ENCODE results near the gene OGA. TPM values are rescaled to one million over a fixed set of nuclear protein-coding genes. Genes with fewer than 3 reads are reported as not detected.

Gene OGA
- polyA plus RNA-seq, 3 donors = 6.9 to 104 (median 15.3) TPM

DNA sequence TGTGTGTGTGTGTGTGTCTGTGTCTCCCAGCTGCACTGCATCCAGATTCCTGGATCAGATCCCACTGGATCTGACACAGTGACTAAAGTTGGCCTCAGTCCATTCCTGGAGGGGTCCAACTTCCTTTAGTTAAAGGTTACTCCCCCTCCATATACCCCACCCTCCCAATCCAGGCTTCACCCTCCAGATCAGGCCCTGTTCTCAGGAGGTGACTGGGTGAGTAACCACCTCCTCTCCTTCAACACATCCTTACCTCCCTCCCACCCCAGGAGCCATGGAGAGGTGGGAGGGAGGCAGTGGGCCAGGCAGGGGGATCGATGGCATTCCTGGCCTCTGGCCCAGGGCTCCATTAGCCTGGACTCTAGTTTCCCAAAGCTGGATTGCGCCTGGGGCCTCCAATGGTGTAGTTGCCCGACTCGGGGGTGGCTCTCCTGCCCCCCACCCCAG lies 14.1 kb upstream of the OGA start:
- H2AFZ ChIP-seq (ENCODE audit: insufficient read depth, low read depth, low read length, poor library complexity, severe bottlenecking) = no peak overlapping the region
- H3K4me3 ChIP-seq (replicated peaks in 1 of 3; ENCODE audit: low read depth in 2 of 3, low read length in 3 of 3) = no peak overlapping the region
- peaks cover 55 to 59% of the 10 kb centered on the region in 2 donors for H3K4me1 ChIP-seq (ENCODE audit: control insufficient read depth in 1 of 2, insufficient read depth in 2 of 2, low read length in 2 of 2)
- no peaks in the 10 kb centered on the region for H3K9me3 Mint-ChIP-seq
- H3K27ac ChIP-seq (ENCODE audit: low read depth in 1 of 2, low read length in 2 of 2) = no peak overlapping the region
- H3K27me3 ChIP-seq (ENCODE audit: control insufficient read depth in 2 of 2, insufficient read depth in 2 of 2, low read length in 2 of 2) = no peaks in the 10 kb centered on the region
- H3K4me3 Mint-ChIP-seq = no peak overlapping the region
- TF ChIP-seq, protein P1, sequence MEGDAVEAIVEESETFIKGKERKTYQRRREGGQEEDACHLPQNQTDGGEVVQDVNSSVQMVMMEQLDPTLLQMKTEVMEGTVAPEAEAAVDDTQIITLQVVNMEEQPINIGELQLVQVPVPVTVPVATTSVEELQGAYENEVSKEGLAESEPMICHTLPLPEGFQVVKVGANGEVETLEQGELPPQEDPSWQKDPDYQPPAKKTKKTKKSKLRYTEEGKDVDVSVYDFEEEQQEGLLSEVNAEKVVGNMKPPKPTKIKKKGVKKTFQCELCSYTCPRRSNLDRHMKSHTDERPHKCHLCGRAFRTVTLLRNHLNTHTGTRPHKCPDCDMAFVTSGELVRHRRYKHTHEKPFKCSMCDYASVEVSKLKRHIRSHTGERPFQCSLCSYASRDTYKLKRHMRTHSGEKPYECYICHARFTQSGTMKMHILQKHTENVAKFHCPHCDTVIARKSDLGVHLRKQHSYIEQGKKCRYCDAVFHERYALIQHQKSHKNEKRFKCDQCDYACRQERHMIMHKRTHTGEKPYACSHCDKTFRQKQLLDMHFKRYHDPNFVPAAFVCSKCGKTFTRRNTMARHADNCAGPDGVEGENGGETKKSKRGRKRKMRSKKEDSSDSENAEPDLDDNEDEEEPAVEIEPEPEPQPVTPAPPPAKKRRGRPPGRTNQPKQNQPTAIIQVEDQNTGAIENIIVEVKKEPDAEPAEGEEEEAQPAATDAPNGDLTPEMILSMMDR (IDR thresholded peaks at IDR 0.05) = no peak
- H3K4me1 Mint-ChIP-seq = peaks cover 60% of the 10 kb centered on the region
- H3K36me3 Mint-ChIP-seq = peaks cover under 1 to 8% of the 10 kb centered on the region in 2 donors
- peaks cover 0 to 2% (median 0%) of the 10 kb centered on the region in 3 donors for H3K27me3 Mint-ChIP-seq (ENCODE audit: low read depth in 3 of 3)
- no peaks in the 10 kb centered on the region for H3K9me3 ChIP-seq (replicated peaks in 1 of 2; ENCODE audit: control insufficient read depth in 1 of 2, insufficient read depth in 1 of 2, low read length in 2 of 2)
- intact Hi-C loops (cut with micrococcal nuclease) = loop anchor here in 1 of 2 donors (5.0 kb wide), 1 partner anchor 320 kb away; the partner anchor contains the start of gene NOLC1
- H3K4me2 ChIP-seq (replicated peaks; ENCODE audit: extremely low read depth, low read length, poor library complexity, severe bottlenecking) = no peak overlapping the region
- peaks cover 32% of the 10 kb centered on the region for H4K20me1 ChIP-seq (ENCODE audit: insufficient read depth, low read length)
- no CpG with 5 or more reads among the region's 4 CpGs for WGBS (ENCODE audit: insufficient coverage)
- DNase-seq = no peak
- H3K27ac Mint-ChIP-seq = no peak overlapping the region
- H3K79me2 ChIP-seq (ENCODE audit: insufficient read depth, low read length) = no peaks in the 10 kb centered on the region
- peaks cover 0 to 4% of the 10 kb centered on the region in 2 donors for H3K36me3 ChIP-seq (replicated peaks in 1 of 2; ENCODE audit: control insufficient read depth in 1 of 2, insufficient read depth in 2 of 2, low read length in 2 of 2)
- no peak overlapping the region for H3K9ac ChIP-seq (ENCODE audit: insufficient read depth, low read length, poor library complexity, severe bottlenecking)

DNA sequence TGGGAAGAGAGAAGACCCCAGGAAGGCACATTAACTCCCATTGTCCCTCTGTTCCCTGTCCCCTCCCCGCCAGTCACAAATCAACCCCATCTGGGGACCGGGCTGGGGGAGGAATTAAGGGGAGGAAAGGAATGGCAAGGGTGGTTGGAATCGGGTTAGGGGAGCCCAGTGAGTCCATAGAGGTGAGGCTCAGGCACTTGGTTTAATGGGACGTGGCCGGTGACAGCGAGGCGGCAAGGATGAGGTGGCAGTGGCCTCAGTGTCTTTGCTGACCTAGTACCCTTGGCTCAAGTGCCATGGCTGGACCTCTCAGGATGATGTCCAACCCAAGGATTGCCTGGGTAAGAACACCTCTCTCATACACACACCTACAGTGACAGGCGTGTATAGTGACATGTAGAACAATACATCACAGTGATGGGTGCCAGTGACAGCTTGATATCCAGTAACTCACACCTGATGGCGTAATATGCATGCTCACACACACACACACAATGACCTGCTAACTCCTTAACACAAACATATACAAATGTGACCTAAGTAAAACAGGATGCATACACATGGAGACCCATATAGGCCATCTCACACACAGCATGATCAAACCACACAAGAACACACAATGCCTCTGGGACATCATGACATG lies 13.0 kb upstream of the OGA start:
- TF ChIP-seq, protein P1 (IDR thresholded peaks at IDR 0.05) = no peak
- H3K27me3 Mint-ChIP-seq (ENCODE audit: low read depth in 3 of 3) = peaks cover 0 to 2% (median 0%) of the 10 kb centered on the region in 3 donors
- no peaks in the 10 kb centered on the region for H3K27me3 ChIP-seq (ENCODE audit: control insufficient read depth in 2 of 2, insufficient read depth in 2 of 2, low read length in 2 of 2)
- H3K4me3 Mint-ChIP-seq = peak overlapping the region; percentile 69 to 90
- H3K4me3 ChIP-seq (replicated peaks in 1 of 3; ENCODE audit: low read depth in 2 of 3, low read length in 3 of 3) = peak overlapping the region; percentile 43 to 76 (median 46)
- H2AFZ ChIP-seq (ENCODE audit: insufficient read depth, low read depth, low read length, poor library complexity, severe bottlenecking) = peak overlapping the region; percentile 52
- WGBS (ENCODE audit: insufficient coverage) = 61% methylated on average over 5 of the region's 9 CpGs
- DNase-seq = peak in 1 of 3 donors; percentile 49
- H4K20me1 ChIP-seq (ENCODE audit: insufficient read depth, low read length) = peaks cover 32% of the 10 kb centered on the region
- peaks cover 4 to 11% of the 10 kb centered on the region in 2 donors for H3K36me3 Mint-ChIP-seq
- H3K4me1 Mint-ChIP-seq = peaks cover 59% of the 10 kb centered on the region
- H3K9me3 Mint-ChIP-seq = no peaks in the 10 kb centered on the region
- H3K79me2 ChIP-seq (ENCODE audit: insufficient read depth, low read length) = no peaks in the 10 kb centered on the region
- peaks cover 0 to 9% of the 10 kb centered on the region in 2 donors for H3K36me3 ChIP-seq (replicated peaks in 1 of 2; ENCODE audit: control insufficient read depth in 1 of 2, insufficient read depth in 2 of 2, low read length in 2 of 2)
- peak overlapping the region; percentile 44 to 86 for H3K27ac ChIP-seq (ENCODE audit: low read depth in 1 of 2, low read length in 2 of 2)
- peak overlapping the region; percentile 66 to 92 (median 86) for H3K27ac Mint-ChIP-seq
- H3K9me3 ChIP-seq (replicated peaks in 1 of 2; ENCODE audit: control insufficient read depth in 1 of 2, insufficient read depth in 1 of 2, low read length in 2 of 2) = no peaks in the 10 kb centered on the region
- peaks cover 55 to 59% of the 10 kb centered on the region in 2 donors for H3K4me1 ChIP-seq (ENCODE audit: control insufficient read depth in 1 of 2, insufficient read depth in 2 of 2, low read length in 2 of 2)
- H3K4me2 ChIP-seq (replicated peaks; ENCODE audit: extremely low read depth, low read length, poor library complexity, severe bottlenecking) = peak overlapping the region; percentile 89
- H3K9ac ChIP-seq (ENCODE audit: insufficient read depth, low read length, poor library complexity, severe bottlenecking) = peak overlapping the region; percentile 67
- intact Hi-C loops (cut with micrococcal nuclease) = loop anchor here in 1 of 2 donors (5.0 kb wide), 1 partner anchor 321 kb away; the partner anchor contains the start of gene NOLC1

All from CD14-positive monocyte (primary cell).